ENCODE results near the gene ZNF93. TPM values are rescaled to one million over a fixed set of nuclear protein-coding genes. Genes with fewer than 3 reads are reported as not detected.

ZNF93 gene
- total and polyA plus RNA-seq, 2 of the 8 experiments (the other 6 are each of a cell fraction or from before 2014, with no cell fraction given): 40.8 to 61.8 TPM

- FAIRE-seq (no peak), DNase-seq (ENCODE audit: low read depth in 1 of 2, low spot score in 2 of 2) (no peak)
- Histone ChIP-seq H3K23me2 (ENCODE audit: low read depth, low read length) (no peaks in the 10 kb centered on the region), H3K36me3 (ENCODE audit: control insufficient read depth in 2 of 4, insufficient read depth in 4 of 4, low read length in 3 of 4) (no peaks in the 10 kb centered on the region), H3K4me3 (ENCODE audit: extremely low read depth in 1 of 4, insufficient read depth in 2 of 4, low read depth in 3 of 4, low read length in 4 of 4) (no peak overlapping the region), H3K4me2 (ENCODE audit: insufficient read depth in 1 of 2, low read depth in 2 of 2, low read length in 2 of 2) (no peak overlapping the region), H2BK5ac (ENCODE audit: low read depth, low read length) (no peak overlapping the region), H2BK20ac (ENCODE audit: low read length) (no peak overlapping the region), H3K56ac (replicated peaks; ENCODE audit: insufficient read length, low read depth, low read length) (no peak overlapping the region), H3K18ac (ENCODE audit: extremely low read depth, low read length) (no peak overlapping the region), H2AFZ (ENCODE audit: low read length) (0 out of 2 replicates have a peak overlapping the region, but pooled peaks have one; percentile 65), H3K4ac (replicated peaks; ENCODE audit: insufficient read length, low read depth, low read length) (no peak overlapping the region), H4K91ac (replicated peaks; ENCODE audit: insufficient read length, low read length) (no peak overlapping the region), H2AK5ac (ENCODE audit: low read depth, low read length) (no peak overlapping the region), H3K9me3 (ENCODE audit: insufficient read depth in 2 of 2, low read depth in 1 of 2, low read length in 1 of 2) (no peaks in the 10 kb centered on the region; a peak in 1 of 4 replicates), H3K9ac (replicated peaks in 1 of 4; ENCODE audit: extremely low read depth in 1 of 4, low read depth in 3 of 4, low read length in 3 of 4) (no peak overlapping the region), H4K8ac (ENCODE audit: extremely low read depth, insufficient read depth, low read length) (no peak overlapping the region), H2BK12ac (ENCODE audit: low read depth, low read length) (no peak overlapping the region), H2BK120ac (replicated peaks; ENCODE audit: low read depth, low read length) (no peak overlapping the region), H3K27me3 (replicated peaks in 1 of 4; ENCODE audit: control insufficient read depth in 3 of 4, extremely low read depth in 1 of 4, insufficient read depth in 3 of 4, low read length in 3 of 4) (no peaks in the 10 kb centered on the region), H3K79me2 (ENCODE audit: control insufficient read depth in 1 of 2, insufficient read depth in 2 of 2, low read length in 2 of 2) (no peaks in the 10 kb centered on the region), H3K4me1 (replicated peaks in 1 of 4; ENCODE audit: control insufficient read depth in 3 of 4, insufficient read depth in 4 of 4, low read length in 3 of 4) (0 out of 7 replicates have a peak, but pooled peaks cover 0 to 2% (median 0%) of the 10 kb centered on the region in 4 experiments), H3K27ac (ENCODE audit: low read depth, low read length) (no peak overlapping the region), H2BK15ac (ENCODE audit: low read length) (no peak overlapping the region), H3K14ac (ENCODE audit: insufficient read length) (no peak overlapping the region), H4K5ac (ENCODE audit: insufficient read length, low read depth, low read length) (no peak overlapping the region), H3K23ac (ENCODE audit: insufficient read length) (no peak overlapping the region), H4K20me1 (replicated peaks in 1 of 2; ENCODE audit: control insufficient read depth in 1 of 2, insufficient read depth in 2 of 2, low read length in 2 of 2) (no peaks in the 10 kb centered on the region), H3K79me1 (ENCODE audit: low read depth, low read length) (no peaks in the 10 kb centered on the region)
- ChIA-PET CTCF (ENCODE audit: partially characterized antibody) (interaction anchor here (0.6 kb wide), 1 partner anchor 65 kb away, joined by 3 read pairs; no protein-coding TSS in a partner anchor), POLR2A (ENCODE audit: partially characterized antibody) (no interaction called here)
- no peak for TF ChIP-seq SP2 (IDR thresholded peaks at IDR 0.05; ENCODE audit: low read length)
- no peak for TF ChIP-seq KDM5A (IDR thresholded peaks at IDR 0.05; ENCODE audit: low read length)
- TF ChIP-seq TEAD4 (IDR thresholded peaks at IDR 0.05; ENCODE audit: low read depth, low read length): no peak
- no peak for TF ChIP-seq USF2 (IDR thresholded peaks at IDR 0.05; ENCODE audit: low read length)
- WGBS, 2 experiments (ENCODE audit: extremely low coverage in 1 of 2, insufficient coverage in 1 of 2, insufficient read length in 1 of 2, insufficient replicate concordance in 2 of 2, low coverage in 1 of 2, low lambda C conversion rate in 2 of 2, missing lambda C conversion rate in 1 of 2): 76% methylated on average over 4 of the region's 4 CpGs; no CpG with 5 or more reads in 1 of the 2 experiments
Observed at GRCh38 chr19:19966862-19967261, 66.1 kb downstream of the ZNF93 start.

Measured in H1 (cell line).